ENCODE results near the gene SPATA24.

DNA sequence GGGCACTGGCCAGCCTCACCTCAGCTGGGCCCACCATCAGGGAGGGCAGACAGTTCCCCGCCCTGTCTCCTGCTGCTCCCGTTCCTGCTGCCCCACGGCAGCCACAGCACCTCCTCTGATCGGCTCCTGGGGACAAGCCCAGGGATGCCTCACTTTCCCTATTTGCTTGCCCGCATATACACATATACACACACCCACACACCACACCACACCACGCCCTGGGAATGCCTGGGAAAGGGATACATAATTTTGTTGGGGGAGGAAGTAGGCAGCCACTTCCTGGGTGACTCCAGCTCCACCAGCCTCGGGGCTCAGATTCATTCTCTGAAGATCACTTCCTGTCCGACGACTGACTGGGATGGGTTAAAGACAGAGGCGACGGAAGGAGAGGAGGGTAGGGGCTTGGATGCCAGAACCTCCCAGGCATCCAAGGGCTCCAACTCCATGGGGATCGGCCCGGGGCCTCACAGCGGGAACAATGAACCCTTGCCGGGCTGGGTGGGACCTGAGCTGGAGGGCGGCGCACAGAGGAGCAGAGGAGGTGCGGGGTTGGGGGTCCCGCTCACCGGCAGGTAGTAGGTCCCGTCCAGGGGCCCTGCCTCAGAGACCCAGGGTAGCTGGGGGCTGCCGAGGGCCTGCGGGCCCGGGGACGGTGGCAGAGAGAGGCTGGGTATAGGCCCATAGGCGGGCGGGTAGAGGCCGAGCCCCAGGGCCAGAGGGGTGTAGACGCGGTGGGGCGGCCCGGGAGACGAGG lies 12.1 kb downstream of the SPATA24 start:
- TF ChIP-seq, protein P1, sequence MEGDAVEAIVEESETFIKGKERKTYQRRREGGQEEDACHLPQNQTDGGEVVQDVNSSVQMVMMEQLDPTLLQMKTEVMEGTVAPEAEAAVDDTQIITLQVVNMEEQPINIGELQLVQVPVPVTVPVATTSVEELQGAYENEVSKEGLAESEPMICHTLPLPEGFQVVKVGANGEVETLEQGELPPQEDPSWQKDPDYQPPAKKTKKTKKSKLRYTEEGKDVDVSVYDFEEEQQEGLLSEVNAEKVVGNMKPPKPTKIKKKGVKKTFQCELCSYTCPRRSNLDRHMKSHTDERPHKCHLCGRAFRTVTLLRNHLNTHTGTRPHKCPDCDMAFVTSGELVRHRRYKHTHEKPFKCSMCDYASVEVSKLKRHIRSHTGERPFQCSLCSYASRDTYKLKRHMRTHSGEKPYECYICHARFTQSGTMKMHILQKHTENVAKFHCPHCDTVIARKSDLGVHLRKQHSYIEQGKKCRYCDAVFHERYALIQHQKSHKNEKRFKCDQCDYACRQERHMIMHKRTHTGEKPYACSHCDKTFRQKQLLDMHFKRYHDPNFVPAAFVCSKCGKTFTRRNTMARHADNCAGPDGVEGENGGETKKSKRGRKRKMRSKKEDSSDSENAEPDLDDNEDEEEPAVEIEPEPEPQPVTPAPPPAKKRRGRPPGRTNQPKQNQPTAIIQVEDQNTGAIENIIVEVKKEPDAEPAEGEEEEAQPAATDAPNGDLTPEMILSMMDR (IDR thresholded peaks at IDR 0.05), result no peak
- TF ChIP-seq POLR2A (IDR thresholded peaks at IDR 0.05), result no peak
